GM18519 (cell line): ENCODE data around the gene CNR2.
"Not testable (repeated sequence)": the region's sequence is repeated elsewhere in the genome, so short reads cannot be mapped to it uniquely, and the experiment has no call there.

Source experiments
- ATAC-seq: cut with Tn5 transposase; IDR thresholded peaks from one replicate; pipeline ENCODE4 v1.9.1; 2021; ENCODE audit warnings: mild to moderate bottlenecking, moderate library complexity; ENCODE audit not compliant: unreplicated experiment, low FRiP score

Gene CNR2

GRCh38 chr1:23895082-23895481 is 18.1 kb downstream of the CNR2 start:
- no peak for ATAC-seq

- ATAC-seq: no peak
Observed at GRCh38 chr1:23889074-23889473, 24.1 kb downstream of the CNR2 start.

- ATAC-seq: no peak
Observed at GRCh38 chr1:23885222-23885621, 27.9 kb downstream of the CNR2 start.

GRCh38 chr1:23882746-23883145 is 30.4 kb downstream of the CNR2 start:
- ATAC-seq: no peak

- no peak for ATAC-seq
Observed at GRCh38 chr1:23879809-23880208, 33.4 kb downstream of the CNR2 start.

- ATAC-seq: no peak
Observed at GRCh38 chr1:23878668-23879067, 34.5 kb downstream of the CNR2 start.

- ATAC-seq: no peak
Observed at GRCh38 chr1:23875382-23875781, 37.8 kb downstream of the CNR2 start.

- ATAC-seq: no peak
Observed at GRCh38 chr1:23872421-23872820, 40.7 kb downstream of the CNR2 start.

GRCh38 chr1:23869051-23869450 is 44.1 kb downstream of the CNR2 start:
- ATAC-seq: no peak

GRCh38 chr1:23868557-23869016 is 44.6 kb downstream of the CNR2 start:
- ATAC-seq: no peak

GRCh38 chr1:23867895-23868556 is 45.1 kb downstream of the CNR2 start, which contains the start of gene FUCA1:
Gene FUCA1, minus strand, starts transcription at chr1:23868290. Its CDS starts 4 bp downstream, at chr1:23868286.
- ATAC-seq: peak; percentile 75

- no peak for ATAC-seq
Observed at GRCh38 chr1:23867542-23867894, 45.6 kb downstream of the CNR2 start.

GRCh38 chr1:23865543-23865930 is 47.6 kb downstream of the CNR2 start:
- no peak for ATAC-seq

GRCh38 chr1:23864801-23865542 is 48.2 kb downstream of the CNR2 start:
- no peak for ATAC-seq

GRCh38 chr1:23862640-23863039 is 50.5 kb downstream of the CNR2 start:
- no peak for ATAC-seq

GRCh38 chr1:23854568-23854967 is 58.6 kb downstream of the CNR2 start:
- ATAC-seq: no peak

- ATAC-seq: not testable (repeated sequence)
Observed at GRCh38 chr1:23853124-23853523, 60.0 kb downstream of the CNR2 start.

- not testable (repeated sequence) for ATAC-seq
Observed at GRCh38 chr1:23851406-23851805, 61.8 kb downstream of the CNR2 start.

- no peak for ATAC-seq
Observed at GRCh38 chr1:23848673-23849616, 64.2 kb downstream of the CNR2 start.

- not testable (repeated sequence) for ATAC-seq
Observed at GRCh38 chr1:23847482-23848095, 65.6 kb downstream of the CNR2 start.
